Mesothelial cell of epicardium (in vitro differentiated cells): ENCODE data around the gene SLC5A10. TPM values are rescaled to one million over a fixed set of nuclear protein-coding genes. Genes with fewer than 3 reads are reported as not detected.

Experiments
- DNase-seq, 2 experiments: peaks; one replicate each; pipeline ENCODE4 v3.0.0; 2021; ENCODE audit warnings: low spot score in 2 of 2; ENCODE audit not compliant: unreplicated experiment in 2 of 2
- H3K27ac Mint-ChIP-seq: 2 replicates; pipeline ENCODE4 v1.8.0; 2021; ENCODE audit warnings: mixed read lengths
- H3K27me3 Mint-ChIP-seq: 2 replicates; pipeline ENCODE4 v1.8.0; 2021; ENCODE audit warnings: low read depth, mixed read lengths
- H3K36me3 Mint-ChIP-seq: 2 replicates; pipeline ENCODE4 v1.8.0; 2021; ENCODE audit warnings: mixed read lengths
- H3K4me1 Mint-ChIP-seq: 2 replicates; pipeline ENCODE4 v1.8.0; 2021; ENCODE audit warnings: mixed read lengths
- H3K4me3 Mint-ChIP-seq: 2 replicates; pipeline ENCODE4 v1.8.0; 2021; ENCODE audit warnings: mild to moderate bottlenecking, moderate library complexity, mixed read lengths
- H3K9me3 Mint-ChIP-seq: 2 replicates; pipeline ENCODE4 v1.8.0; 2021; ENCODE audit warnings: mixed read lengths
- total RNA-seq: library from RNA; stranded (reverse); gene quantifications from 3 replicates; pipeline ENCODE4 v1.2.1, GENCODE V29; 2021
- TF ChIP-seq, protein P1 (sequence below): fragments of 200-600 bp; sonication (generic); IDR thresholded peaks from one replicate; pipeline ENCODE4 v1.5.0; 2021; ENCODE audit warnings: antibody characterized with exemption; ENCODE audit not compliant: unreplicated experiment

The SLC5A10 gene
- total RNA-seq, 1 donor from 2014 or later = 0.25 TPM

DNA sequence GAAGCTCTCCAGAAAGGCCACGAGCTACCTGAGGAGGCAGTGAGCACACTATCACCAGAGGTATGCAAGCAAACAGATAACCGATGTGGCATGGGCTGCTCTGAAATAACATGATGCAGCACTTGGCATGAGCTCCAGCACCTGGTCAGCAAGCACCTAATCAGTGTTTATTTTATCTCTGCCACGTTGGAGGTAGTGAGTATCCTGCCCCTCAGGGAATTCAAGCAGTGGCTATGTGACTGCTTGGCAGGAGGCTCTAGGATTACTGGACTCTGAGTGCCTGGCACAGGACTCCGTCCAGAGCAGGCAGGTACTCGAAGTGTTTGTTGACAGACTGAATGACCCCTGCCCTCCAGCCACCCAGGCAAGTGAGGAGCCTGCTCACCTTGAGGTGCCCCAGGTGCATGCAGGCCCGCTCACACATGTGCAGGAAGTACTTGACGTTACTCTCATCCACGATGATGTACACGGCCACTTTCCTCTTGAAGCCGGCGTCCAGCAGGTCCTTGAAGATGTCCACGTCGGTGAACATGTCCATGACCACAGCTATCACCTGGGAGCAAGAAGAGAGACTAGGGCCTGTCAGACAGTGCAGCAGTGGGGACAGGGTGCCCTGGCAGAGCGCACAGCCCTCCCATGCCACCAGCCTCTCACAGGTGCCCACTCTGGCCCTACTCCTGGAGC, 36.0 kb downstream of the SLC5A10 start:
- H3K27ac Mint-ChIP-seq = no peak overlapping the region
- H3K36me3 Mint-ChIP-seq = peaks cover 4% of the 10 kb centered on the region
- H3K27me3 Mint-ChIP-seq = no peaks in the 10 kb centered on the region
- no peaks in the 10 kb centered on the region for H3K9me3 Mint-ChIP-seq
- no peak for DNase-seq
- no peaks in the 10 kb centered on the region for H3K4me1 Mint-ChIP-seq
- H3K4me3 Mint-ChIP-seq = no peak overlapping the region
- TF ChIP-seq, protein P1, sequence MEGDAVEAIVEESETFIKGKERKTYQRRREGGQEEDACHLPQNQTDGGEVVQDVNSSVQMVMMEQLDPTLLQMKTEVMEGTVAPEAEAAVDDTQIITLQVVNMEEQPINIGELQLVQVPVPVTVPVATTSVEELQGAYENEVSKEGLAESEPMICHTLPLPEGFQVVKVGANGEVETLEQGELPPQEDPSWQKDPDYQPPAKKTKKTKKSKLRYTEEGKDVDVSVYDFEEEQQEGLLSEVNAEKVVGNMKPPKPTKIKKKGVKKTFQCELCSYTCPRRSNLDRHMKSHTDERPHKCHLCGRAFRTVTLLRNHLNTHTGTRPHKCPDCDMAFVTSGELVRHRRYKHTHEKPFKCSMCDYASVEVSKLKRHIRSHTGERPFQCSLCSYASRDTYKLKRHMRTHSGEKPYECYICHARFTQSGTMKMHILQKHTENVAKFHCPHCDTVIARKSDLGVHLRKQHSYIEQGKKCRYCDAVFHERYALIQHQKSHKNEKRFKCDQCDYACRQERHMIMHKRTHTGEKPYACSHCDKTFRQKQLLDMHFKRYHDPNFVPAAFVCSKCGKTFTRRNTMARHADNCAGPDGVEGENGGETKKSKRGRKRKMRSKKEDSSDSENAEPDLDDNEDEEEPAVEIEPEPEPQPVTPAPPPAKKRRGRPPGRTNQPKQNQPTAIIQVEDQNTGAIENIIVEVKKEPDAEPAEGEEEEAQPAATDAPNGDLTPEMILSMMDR = no peak

DNA sequence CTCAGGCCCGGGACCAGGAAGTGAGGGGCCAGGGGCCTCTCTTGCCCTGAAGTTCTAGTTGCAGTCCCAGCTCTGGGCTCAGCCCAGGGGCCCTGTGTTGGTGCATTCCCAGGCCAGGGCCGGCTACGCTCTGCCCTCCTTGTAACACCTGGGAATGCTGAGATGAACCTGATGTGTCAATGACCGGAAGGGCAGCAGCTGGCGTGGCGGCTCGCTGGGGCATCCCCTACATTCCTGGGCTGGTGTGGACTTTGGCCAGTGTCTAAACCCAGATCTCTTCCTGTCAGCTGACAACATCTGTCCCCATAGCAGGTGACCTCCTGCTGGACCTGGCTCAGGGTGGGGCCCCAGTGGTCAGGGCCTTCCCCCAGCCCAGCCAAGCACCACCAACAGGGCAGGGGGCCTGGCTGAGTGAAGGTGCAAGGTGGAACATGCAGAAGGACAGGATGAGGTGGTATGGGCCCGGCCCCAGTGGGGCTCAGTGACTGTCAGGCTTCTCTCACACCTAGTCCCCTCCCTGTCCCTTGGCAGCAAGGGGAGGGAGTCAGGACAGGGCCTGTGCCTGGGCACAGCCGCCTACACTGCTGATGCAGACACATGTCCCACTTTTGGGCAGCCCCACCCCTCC, 36.7 kb downstream of the SLC5A10 start:
- Mint-ChIP-seq H3K4me3 (no peak overlapping the region), H3K27me3 (no peaks in the 10 kb centered on the region), H3K4me1 (peaks cover 1% of the 10 kb centered on the region), H3K36me3 (peaks cover 4% of the 10 kb centered on the region), H3K9me3 (no peaks in the 10 kb centered on the region), H3K27ac (no peak overlapping the region)
- TF ChIP-seq, protein P1 = no peak
- no peak for DNase-seq

DNA sequence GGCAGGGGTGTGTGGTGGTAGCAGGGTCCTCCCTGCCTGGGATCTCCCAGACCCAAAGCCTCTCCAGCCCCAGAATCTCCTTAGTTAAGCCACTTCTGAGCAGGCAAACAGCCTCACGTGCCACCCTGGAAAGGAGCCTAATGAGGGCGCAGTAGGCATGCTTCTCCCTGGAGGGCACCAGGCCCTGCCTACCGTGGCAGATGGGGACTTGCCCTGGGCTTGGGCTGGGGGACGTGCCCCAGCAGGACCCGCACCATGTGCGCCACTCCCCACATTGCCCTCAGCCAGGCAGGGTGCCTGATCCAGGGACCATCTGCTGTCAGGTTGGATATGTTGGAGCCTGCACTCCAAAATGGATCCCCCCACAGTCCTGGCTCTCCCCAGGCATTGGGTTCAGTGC, 38.4 kb downstream of the SLC5A10 start:
- no peaks in the 10 kb centered on the region for H3K27me3 Mint-ChIP-seq
- H3K4me3 Mint-ChIP-seq = no peak overlapping the region
- H3K4me1 Mint-ChIP-seq = peaks cover 9% of the 10 kb centered on the region
- DNase-seq = no peak
- peaks cover 10% of the 10 kb centered on the region for H3K36me3 Mint-ChIP-seq
- TF ChIP-seq, protein P1 = no peak
- no peak overlapping the region for H3K27ac Mint-ChIP-seq
- H3K9me3 Mint-ChIP-seq = peaks cover 5% of the 10 kb centered on the region

DNA sequence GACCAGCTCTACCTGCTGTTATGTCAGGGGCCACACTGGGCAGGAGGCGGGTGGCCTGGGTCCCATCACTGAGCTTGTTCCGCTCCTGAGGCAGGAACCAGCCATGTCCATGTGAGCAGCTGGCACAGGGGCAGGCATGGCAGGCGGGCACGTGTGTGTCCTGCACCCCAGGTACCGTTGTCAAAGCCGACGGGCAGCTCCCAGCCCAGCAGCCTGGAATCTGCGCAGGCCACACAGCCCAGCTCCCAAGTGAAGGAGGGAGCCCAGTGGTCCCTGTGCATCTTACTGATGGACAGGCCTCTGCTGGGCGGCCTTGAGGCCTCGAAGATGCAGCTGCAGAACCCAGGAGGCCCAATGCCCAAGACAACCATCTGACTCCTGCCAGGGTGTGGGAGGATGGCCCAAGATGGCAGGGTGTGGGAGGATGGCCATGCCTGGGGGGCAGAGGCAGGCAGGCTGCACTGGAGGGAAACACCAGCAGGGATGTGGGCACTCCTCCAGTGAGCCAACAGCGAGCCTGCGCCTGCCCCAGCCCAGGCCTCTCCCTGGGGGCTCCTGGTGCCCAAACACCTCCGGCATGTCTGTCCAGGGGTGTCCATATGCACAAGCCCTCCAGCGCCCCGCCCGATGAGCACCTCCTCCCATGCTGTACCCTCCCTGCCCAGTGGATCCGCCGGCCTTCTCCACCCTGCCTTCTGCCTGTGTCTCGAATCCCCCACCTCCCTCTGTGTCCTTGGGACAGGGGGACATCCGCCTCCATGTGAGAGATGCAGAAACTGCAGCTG, 39.8 kb downstream of the SLC5A10 start:
- TF ChIP-seq, protein P1 = no peak

DNA sequence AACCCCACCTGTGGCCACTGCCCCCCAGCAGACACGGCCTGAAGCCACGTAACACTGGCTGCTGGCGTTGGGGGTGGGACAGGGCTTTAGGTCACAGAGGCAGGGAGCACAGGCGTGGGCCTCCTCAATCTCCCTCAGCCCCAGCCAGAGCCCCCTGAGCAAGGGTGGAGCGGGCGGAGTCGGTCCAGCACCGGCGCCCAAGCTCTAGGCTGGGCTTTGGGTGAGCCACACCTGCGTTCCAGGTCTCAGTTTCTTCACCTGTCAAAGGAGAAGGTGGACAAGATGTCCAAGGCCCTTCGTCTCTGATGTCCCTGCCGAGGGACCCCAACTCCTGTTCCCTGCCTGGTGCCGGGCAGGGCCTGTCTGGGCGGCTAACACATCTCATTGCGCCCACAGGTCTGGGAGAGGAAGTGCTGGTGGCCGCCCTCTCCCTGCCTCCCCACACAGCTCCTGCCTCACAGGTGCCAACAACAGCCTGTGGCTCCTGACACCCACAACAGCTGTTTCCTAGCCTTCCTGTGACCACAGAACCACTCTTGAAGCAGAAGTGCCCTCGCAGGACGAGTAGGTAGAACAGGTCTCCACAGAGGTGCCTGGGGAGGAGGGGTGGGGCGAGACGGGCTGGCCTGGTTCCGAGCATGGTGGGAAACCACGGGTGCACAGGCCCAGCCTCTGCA, 40.6 kb downstream of the SLC5A10 start:
- peaks cover 13% of the 10 kb centered on the region for H3K9me3 Mint-ChIP-seq
- H3K4me3 Mint-ChIP-seq = no peak overlapping the region
- TF ChIP-seq, protein P1 = no peak
- H3K27me3 Mint-ChIP-seq = no peaks in the 10 kb centered on the region
- H3K4me1 Mint-ChIP-seq = peaks cover 9% of the 10 kb centered on the region
- no peak overlapping the region for H3K27ac Mint-ChIP-seq
- no peak for DNase-seq
- peaks cover 20% of the 10 kb centered on the region for H3K36me3 Mint-ChIP-seq

More for the DNA sequence above, 39.8 kb downstream of the SLC5A10 start:
- no peak for DNase-seq
- Mint-ChIP-seq H3K4me3 (no peak overlapping the region), H3K27ac (no peak overlapping the region), H3K9me3 (peaks cover 13% of the 10 kb centered on the region), H3K27me3 (no peaks in the 10 kb centered on the region), H3K4me1 (peaks cover 9% of the 10 kb centered on the region), H3K36me3 (peaks cover 17% of the 10 kb centered on the region)
